Astrocyte (in vitro differentiated cells and primary cell): ENCODE results near the gene RPSA.

ENCODE experiments used
- CTCF ChIP-seq: IDR thresholded peaks from 2 replicates; pipeline ENCODE4 v1.5.1; 2011; ENCODE audit warnings: low read depth, mild to moderate bottlenecking, inconsistent platforms, low read length, moderate library complexity; ENCODE audit not compliant: insufficient read depth
- EZH2 ChIP-seq: IDR thresholded peaks from 2 replicates; pipeline ENCODE4 v1.6.1; 2012; ENCODE audit warnings: mild to moderate bottlenecking, low read length, inconsistent platforms; ENCODE audit not compliant: insufficient read depth

- TF ChIP-seq CTCF = peak; percentile 12
- TF ChIP-seq EZH2 = no peak
Observed at GRCh38 chr3:39383045-39383880, 23.3 kb upstream of the RPSA start, which contains the start of gene SLC25A38.
